SJSA1 (cell line): ENCODE measurements around the gene NPHS1. TPM values are rescaled to one million over a fixed set of nuclear protein-coding genes. Genes with fewer than 3 reads are reported as not detected.
A peak's percentile ranks its signal among the peaks of the same experiment; 100 is the strongest.
"Not testable (repeated sequence)": the region's sequence is repeated elsewhere in the genome, so short reads cannot be mapped to it uniquely, and the experiment has no call there.

Experiments used
- DNase-seq, 2 experiments: peaks; one replicate each; pipeline ENCODE4 v3.0.0-alpha.2; 2015 to 2020; ENCODE audit warnings: low spot score in 2 of 2, low read depth in 1 of 2
- H3K27ac ChIP-seq: fragments of 250-450 bp; sonication (Bioruptor Pico); 2 replicates; pipeline ENCODE4 v1.5.1; 2020; ENCODE audit warnings: mild to moderate bottlenecking, moderate library complexity
- H3K27me3 ChIP-seq: fragments of 250-450 bp; sonication (Bioruptor Pico); replicated peaks from 2 replicates; pipeline ENCODE4 v1.5.1; 2020; ENCODE audit warnings: mild to moderate bottlenecking, moderate library complexity
- H3K36me3 ChIP-seq: fragments of 250-450 bp; sonication (Bioruptor Pico); 2 replicates; pipeline ENCODE4 v1.5.1; 2020; ENCODE audit warnings: mild to moderate bottlenecking
- H3K4me1 ChIP-seq: fragments of 250-450 bp; sonication (Bioruptor Pico); replicated peaks from 2 replicates; pipeline ENCODE4 v1.6.1; 2021; ENCODE audit warnings: mild to moderate bottlenecking
- H3K4me3 ChIP-seq: fragments of 250-450 bp; sonication (Bioruptor Pico); 2 replicates; pipeline ENCODE4 v1.5.1; 2020; ENCODE audit warnings: mild to moderate bottlenecking
- H3K9me3 ChIP-seq: fragments of 250-450 bp; sonication (Bioruptor Pico); replicated peaks from 2 replicates; pipeline ENCODE4 v1.5.1; 2020; ENCODE audit warnings: mild to moderate bottlenecking
- total RNA-seq: library from RNA; depleted of rRNA; stranded (reverse); fragments of >200 nt; shearing (Covaris generic); gene quantifications from 2 replicates; pipeline ENCODE4 v1.2.3, GENCODE V29; 2014

The NPHS1 gene
- total RNA-seq, 1 experiment from 2014 or later: not detected

- Histone ChIP-seq H3K4me3 (no peak overlapping the region), H3K9me3 (no peaks in the 10 kb centered on the region), H3K27ac (no peak overlapping the region), H3K27me3 (no peaks in the 10 kb centered on the region), H3K36me3 (peaks cover 35% of the 10 kb centered on the region), H3K4me1 (no peaks in the 10 kb centered on the region)
- no peak for DNase-seq
Observed at GRCh38 chr19:35888398-35888797, 36.1 kb upstream of the NPHS1 start.

- Histone ChIP-seq H3K36me3 (peaks cover 28% of the 10 kb centered on the region), H3K9me3 (no peaks in the 10 kb centered on the region), H3K27me3 (no peaks in the 10 kb centered on the region), H3K4me3 (no peak overlapping the region), H3K27ac (no peak overlapping the region), H3K4me1 (no peaks in the 10 kb centered on the region)
- DNase-seq: no peak
Observed at GRCh38 chr19:35887197-35887596, 34.9 kb upstream of the NPHS1 start.

GRCh38 chr19:35885904-35886303 lies 33.6 kb upstream of the NPHS1 start:
- peaks cover 28% of the 10 kb centered on the region for H3K36me3 ChIP-seq
- H3K9me3 ChIP-seq: no peaks in the 10 kb centered on the region
- H3K4me3 ChIP-seq: no peak overlapping the region
- no peak for DNase-seq
- H3K27me3 ChIP-seq: no peaks in the 10 kb centered on the region
- no peak overlapping the region for H3K27ac ChIP-seq
- H3K4me1 ChIP-seq: no peaks in the 10 kb centered on the region

GRCh38 chr19:35885225-35885738 lies 33.0 kb upstream of the NPHS1 start:
- Histone ChIP-seq H3K4me3 (no peak overlapping the region), H3K27ac (no peak overlapping the region)
- no peak for DNase-seq

GRCh38 chr19:35883882-35884281 lies 31.6 kb upstream of the NPHS1 start:
- H3K36me3 ChIP-seq: peaks cover 15% of the 10 kb centered on the region
- H3K4me1 ChIP-seq: no peaks in the 10 kb centered on the region
- DNase-seq: no peak
- H3K9me3 ChIP-seq: no peaks in the 10 kb centered on the region
- H3K4me3 ChIP-seq: no peak overlapping the region
- H3K27me3 ChIP-seq: peaks cover 8% of the 10 kb centered on the region
- H3K27ac ChIP-seq: no peak overlapping the region

More at GRCh38 chr19:35885225-35885738, 33.0 kb upstream of the NPHS1 start:
- Histone ChIP-seq H3K27me3 (no peaks in the 10 kb centered on the region), H3K36me3 (peaks cover 26% of the 10 kb centered on the region), H3K4me1 (no peaks in the 10 kb centered on the region), H3K9me3 (no peaks in the 10 kb centered on the region)

GRCh38 chr19:35882114-35882832 lies 30.0 kb upstream of the NPHS1 start:
- H3K27me3 ChIP-seq: peaks cover 10% of the 10 kb centered on the region
- H3K27ac ChIP-seq: no peak overlapping the region
- H3K4me3 ChIP-seq: no peak overlapping the region
- peak in 1 of 2 experiments; percentile 60 for DNase-seq
- no peaks in the 10 kb centered on the region for H3K9me3 ChIP-seq
- H3K4me1 ChIP-seq: no peaks in the 10 kb centered on the region
- H3K36me3 ChIP-seq: 0 out of 2 replicates have a peak, but pooled peaks cover 3% of the 10 kb centered on the region

GRCh38 chr19:35879770-35880317 lies 27.5 kb upstream of the NPHS1 start:
- H3K9me3 ChIP-seq: no peaks in the 10 kb centered on the region
- peaks cover 10% of the 10 kb centered on the region for H3K27me3 ChIP-seq
- H3K36me3 ChIP-seq: no peaks in the 10 kb centered on the region
- no peaks in the 10 kb centered on the region for H3K4me1 ChIP-seq
- DNase-seq: peak; percentile 72 to 92
- H3K4me3 ChIP-seq: no peak overlapping the region
- no peak overlapping the region for H3K27ac ChIP-seq

- Histone ChIP-seq H3K27ac (no peak overlapping the region), H3K27me3 (peaks cover 10% of the 10 kb centered on the region), H3K9me3 (no peaks in the 10 kb centered on the region), H3K4me3 (no peak overlapping the region), H3K4me1 (no peaks in the 10 kb centered on the region), H3K36me3 (no peaks in the 10 kb centered on the region)
- no peak for DNase-seq
Observed at GRCh38 chr19:35879068-35879467, 26.8 kb upstream of the NPHS1 start.

GRCh38 chr19:35874392-35874930 lies 22.2 kb upstream of the NPHS1 start:
- Histone ChIP-seq H3K27me3 (peaks cover 10% of the 10 kb centered on the region), H3K27ac (no peak overlapping the region), H3K36me3 (no peaks in the 10 kb centered on the region), H3K4me1 (peaks cover 4% of the 10 kb centered on the region), H3K9me3 (no peaks in the 10 kb centered on the region), H3K4me3 (no peak overlapping the region)
- DNase-seq: no peak

- Histone ChIP-seq H3K36me3 (no peaks in the 10 kb centered on the region), H3K27ac (no peak overlapping the region), H3K4me1 (peaks cover 20% of the 10 kb centered on the region), H3K27me3 (peaks cover 15% of the 10 kb centered on the region; the same call in 1 of the 2 replicates), H3K9me3 (no peaks in the 10 kb centered on the region), H3K4me3 (no peak overlapping the region)
- DNase-seq: no peak
Observed at GRCh38 chr19:35872180-35872579, 19.9 kb upstream of the NPHS1 start.

- Histone ChIP-seq H3K27me3 (peaks cover 15% of the 10 kb centered on the region; the same call in 1 of the 2 replicates), H3K4me3 (no peak overlapping the region), H3K27ac (no peak overlapping the region), H3K9me3 (no peaks in the 10 kb centered on the region), H3K36me3 (no peaks in the 10 kb centered on the region), H3K4me1 (peaks cover 20% of the 10 kb centered on the region)
- DNase-seq: no peak
Observed at GRCh38 chr19:35871611-35872010, 19.3 kb upstream of the NPHS1 start.

- Histone ChIP-seq H3K36me3 (no peaks in the 10 kb centered on the region), H3K27me3 (peaks cover 17% of the 10 kb centered on the region; the same call in 1 of the 2 replicates), H3K9me3 (no peaks in the 10 kb centered on the region), H3K27ac (no peak overlapping the region), H3K4me3 (no peak overlapping the region), H3K4me1 (peaks cover 20% of the 10 kb centered on the region)
- DNase-seq: no peak
Observed at GRCh38 chr19:35870798-35871197, 18.5 kb upstream of the NPHS1 start.

GRCh38 chr19:35870124-35870736 lies 17.9 kb upstream of the NPHS1 start:
- Histone ChIP-seq H3K4me1 (peaks cover 20% of the 10 kb centered on the region), H3K27me3 (peaks cover 17% of the 10 kb centered on the region; the same call in 1 of the 2 replicates)
- H3K9me3 ChIP-seq, H3K4me3 ChIP-seq, H3K36me3 ChIP-seq, H3K27ac ChIP-seq, DNase-seq: not testable (repeated sequence)
